ENCODE data around the gene CD52.
"Not testable (repeated sequence)": the region's sequence is repeated elsewhere in the genome, so short reads cannot be mapped to it uniquely, and the experiment has no call there.

Gene CD52

DNA sequence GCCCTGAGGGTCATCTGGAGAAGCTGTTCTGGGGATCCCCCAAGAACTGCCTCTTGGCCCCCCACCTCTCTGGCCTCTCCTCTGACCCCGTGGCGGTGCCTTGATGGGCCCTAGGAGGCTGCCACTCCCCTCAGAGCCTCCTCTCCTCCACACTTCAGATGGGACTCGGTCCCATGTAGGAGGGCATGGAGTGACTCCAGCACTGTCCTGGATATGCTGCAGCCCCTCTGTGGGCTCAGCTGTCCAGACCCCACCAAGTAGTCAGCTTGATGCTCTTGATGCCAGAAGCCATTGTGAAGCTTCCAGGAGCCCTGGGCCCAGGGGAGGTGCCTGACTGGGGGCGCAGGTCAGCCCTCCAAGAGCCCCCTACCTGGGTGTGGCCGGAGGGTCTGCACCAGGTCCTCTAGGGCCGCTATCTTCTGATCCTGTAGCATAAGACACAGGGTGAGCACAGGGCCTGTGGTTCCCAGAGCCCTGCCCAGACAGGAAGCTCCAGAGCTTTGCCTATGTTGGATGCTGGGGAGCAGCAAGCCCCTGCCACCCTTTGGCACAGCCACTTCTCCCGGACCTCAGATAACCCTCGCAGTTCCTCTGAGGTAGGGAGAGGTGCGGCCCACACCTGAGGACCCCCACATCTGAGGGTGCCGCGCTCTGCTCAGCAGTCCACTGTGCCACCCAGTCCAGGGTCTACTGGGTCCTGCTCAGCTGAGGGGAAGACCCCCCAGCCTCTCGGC is 20.5 kb upstream of the CD52 start:
- in situ Hi-C loops (cut with HindIII; ENCODE audit: low sequenced_read_pairs): no loop called here

DNA sequence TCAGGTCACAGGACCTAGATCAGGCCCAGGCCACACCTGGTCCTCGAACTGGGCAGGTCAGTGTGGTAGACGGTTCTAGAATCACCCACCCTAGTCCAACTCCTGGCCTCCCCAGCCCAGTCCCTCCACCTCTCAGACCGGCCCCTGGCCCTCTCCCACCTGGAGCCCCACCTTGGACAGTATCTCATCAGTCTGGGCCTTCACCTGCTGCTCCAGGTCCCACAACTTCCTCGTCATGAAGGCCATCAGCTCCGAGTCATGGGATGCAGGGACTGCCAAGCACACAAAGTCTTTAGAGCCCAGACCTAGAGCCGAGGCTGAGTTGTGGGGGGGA is 20.0 kb upstream of the CD52 start:
- in situ Hi-C loops (cut with HindIII; ENCODE audit: low sequenced_read_pairs): no loop called here

DNA sequence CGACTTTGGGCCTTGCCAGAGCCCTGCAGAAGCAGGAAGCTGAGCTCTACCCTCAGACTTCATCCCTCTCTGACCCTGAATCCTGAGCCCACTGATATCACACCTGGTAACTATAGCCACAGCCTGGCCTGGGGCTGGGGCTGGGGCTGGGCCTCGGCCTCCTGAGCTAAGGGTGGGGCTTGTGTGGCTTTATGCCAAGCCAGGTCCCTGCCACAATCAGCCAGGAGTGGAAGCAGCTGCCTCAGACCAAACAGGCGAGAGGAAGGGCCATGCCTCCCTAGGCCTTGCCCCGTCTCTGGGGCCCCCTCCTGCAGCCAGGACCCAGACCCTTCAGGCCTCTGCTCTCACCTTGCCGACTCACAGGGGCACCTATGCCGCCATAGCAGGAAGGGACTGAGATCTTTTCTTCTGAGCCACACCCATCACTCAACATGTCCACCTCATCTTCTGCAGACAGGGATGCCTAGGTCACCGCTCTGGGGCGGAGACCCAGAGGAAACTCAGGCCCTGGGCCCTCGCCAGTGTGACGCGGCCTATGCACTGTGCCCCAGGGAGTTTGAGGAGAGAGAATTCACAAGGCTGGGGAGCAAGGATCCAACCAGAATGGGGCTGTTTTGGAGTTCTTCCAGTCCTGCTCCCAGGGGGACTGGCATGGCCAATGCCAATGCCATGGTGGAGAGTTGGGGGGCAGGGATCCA is 17.0 kb upstream of the CD52 start:
- in situ Hi-C loops (cut with HindIII; ENCODE audit: low sequenced_read_pairs): no loop called here

DNA sequence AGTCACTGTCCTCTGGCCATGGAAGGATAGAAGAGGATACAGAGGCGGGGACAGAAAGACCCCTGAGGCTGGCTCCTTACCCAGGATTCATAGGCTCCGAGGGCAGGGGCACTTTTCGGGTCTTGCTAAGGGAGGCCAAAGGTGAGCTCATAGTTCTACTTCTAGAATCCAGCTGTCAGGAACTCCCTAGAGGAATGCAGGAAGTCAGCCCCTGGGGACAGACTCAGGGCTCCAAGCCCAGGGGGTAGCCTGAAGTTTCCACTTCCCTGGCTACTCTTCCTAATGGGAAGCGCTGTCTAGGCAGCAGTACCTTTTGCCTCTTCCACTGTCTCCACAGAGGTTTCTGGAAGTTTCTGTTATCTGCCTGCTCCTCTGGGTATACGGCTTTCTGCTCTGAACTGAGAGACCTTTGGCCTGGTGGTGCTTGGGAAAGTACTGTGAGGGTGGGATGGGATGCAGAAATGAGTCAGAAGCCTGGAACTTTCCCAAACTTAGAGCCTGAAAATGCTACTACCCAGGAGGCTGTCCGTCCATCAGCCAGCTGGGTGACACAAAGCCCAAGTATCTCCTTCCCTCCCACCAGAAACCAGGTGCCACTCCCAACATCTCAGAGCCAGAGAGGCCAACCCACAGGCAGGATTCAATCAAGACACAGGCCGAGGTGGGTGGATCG is 14.9 kb upstream of the CD52 start:
- in situ Hi-C loops (cut with HindIII; ENCODE audit: low sequenced_read_pairs): no loop called here

DNA sequence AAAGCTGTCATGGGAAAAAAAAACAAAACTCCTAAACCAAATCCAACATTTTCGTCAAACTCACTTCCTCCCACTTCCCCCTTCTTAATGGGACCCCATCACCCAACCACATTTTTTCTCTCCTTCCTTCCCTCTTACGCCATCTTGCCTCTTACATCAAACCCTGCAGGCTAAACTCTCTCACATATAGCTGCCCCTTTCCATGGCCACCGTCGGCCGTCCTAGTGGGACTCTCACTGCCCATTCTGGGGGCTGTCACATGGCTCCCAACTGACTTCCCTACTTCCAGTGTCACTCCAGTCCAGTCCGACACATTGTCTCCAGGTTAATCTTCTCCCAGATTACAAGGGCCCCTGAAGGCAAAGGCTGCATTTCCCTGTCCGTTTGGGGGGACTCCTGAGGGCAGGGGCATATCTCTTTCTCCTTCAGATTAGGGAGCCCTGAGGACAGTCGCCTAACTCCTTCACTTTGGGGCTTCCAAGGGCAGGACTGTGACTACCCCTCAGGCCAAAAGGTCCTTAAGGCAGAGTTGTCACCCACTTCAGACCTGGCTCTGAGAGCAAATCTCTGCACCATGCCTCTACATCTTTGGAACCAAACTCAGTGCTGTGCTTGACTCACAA is 12.0 kb upstream of the CD52 start:
- in situ Hi-C loops (cut with HindIII; ENCODE audit: low sequenced_read_pairs): no loop called here

DNA sequence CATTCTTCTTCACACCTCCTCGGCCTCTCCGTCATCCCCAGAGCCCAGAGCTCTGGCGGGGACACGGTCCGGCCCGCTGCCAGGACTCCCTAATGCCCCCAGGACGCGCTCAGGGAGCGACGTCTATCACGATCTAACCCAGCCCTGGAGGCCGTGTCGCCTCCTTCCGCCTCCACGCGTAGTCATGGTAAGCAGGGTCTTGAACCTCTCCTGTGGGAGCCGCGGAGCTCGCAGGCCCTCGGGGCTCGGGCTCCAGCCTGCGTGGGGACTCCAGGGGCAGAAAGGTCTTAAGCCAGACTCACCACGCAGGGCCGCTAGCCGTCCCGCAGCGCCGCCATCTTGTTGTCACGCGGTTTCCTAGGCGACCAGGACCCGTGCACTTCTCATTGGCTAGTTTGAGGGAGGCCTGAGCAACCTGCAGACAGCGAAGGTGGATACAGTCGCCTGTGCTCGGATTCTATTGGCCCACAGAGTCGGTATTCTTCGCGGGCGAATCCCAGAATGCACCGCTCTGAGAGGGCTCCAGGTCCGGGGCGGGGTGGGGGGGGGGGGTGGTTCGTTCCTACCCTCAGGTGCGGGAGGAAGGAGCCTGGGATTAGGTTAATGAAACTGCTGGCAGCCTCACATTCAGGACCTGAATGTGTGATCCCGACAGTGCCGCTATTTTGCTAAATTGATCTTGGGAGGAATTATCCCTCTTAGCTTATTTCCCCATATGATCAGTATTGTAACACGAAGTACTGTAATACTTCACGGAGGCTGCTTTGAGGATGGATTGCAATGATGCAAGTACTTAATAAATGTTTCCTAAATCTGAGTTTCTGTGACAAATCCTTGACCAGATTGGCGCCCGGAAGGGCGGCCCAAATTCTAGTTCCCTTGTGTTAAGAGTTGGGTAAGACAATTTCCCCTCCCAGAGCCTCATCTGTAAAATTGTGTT is 11.2 kb upstream of the CD52 start, which contains the start of gene UBXN11:
UBXN11 (minus strand) TSS at position 347 of the 940 bp plus-strand sequence. CDS start 3,753 bp downstream, outside the sequence.
- in situ Hi-C loops (cut with HindIII; ENCODE audit: low sequenced_read_pairs): no loop called here

DNA sequence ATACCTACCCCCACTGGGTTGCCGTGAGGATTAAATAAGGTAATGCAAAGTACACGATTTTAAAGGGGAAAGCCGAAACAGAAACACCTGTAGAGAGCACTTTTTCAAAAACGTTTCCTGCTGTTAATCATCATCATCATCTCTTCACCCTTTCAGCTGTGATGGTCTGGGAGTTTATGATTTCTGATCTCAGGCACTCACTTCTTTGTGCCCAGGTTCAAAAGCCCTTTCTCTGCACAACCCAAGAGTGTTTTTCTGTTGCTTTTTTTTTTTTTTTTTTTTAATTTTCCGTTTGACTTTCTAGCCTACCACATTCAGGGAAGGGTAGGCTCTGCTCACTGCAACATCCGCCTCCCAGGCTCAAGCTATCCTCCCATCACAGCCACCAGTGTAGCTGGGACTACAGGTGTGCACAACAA is 10.4 kb upstream of the CD52 start:
- in situ Hi-C loops (cut with HindIII; ENCODE audit: low sequenced_read_pairs): no loop called here

DNA sequence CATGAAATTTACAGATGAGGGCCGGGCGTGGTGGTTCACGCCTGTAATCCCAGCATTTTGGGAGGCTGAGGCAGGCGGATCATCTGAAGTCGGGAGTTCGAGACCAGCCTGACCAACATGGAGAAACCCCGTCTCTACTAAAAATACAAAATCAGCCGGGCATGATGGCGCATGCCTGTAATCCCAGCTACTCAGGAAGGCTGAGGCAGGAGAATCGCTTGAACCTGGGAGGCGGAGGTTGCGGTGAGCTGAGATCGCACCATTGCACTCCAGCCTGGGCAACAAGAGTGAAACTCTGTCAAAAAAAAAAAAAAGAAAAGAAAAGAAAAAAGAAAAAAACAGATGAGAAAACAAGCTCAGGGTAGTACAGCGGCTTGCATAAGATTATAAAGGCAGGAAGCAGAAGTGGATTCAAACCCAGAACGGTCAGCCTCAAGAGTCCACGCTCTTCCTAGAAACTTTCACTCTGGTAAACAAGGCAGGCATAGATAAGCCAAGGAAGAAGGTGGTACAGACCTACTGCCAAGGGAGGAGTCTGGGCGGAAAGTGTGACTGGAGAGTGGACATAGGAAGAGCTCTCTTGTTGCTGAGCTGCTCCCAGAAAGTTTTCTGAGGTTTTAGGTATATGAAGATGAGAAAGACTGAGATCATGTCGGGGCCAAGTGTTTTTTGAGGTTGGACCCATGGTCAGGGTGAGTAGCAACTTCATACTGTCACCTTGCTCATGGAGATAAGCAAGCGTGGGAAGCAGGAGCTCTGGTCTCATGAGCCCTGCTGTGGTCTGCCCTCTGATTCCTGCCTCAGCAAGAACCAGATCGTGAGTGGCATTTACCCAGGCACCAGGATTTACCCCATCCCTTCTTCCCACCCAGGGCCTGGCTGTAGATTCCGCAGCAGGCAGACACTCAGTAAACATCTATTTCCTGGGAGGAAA is 9.5 kb upstream of the CD52 start:
- in situ Hi-C loops (cut with HindIII; ENCODE audit: low sequenced_read_pairs): not testable (repeated sequence)

DNA sequence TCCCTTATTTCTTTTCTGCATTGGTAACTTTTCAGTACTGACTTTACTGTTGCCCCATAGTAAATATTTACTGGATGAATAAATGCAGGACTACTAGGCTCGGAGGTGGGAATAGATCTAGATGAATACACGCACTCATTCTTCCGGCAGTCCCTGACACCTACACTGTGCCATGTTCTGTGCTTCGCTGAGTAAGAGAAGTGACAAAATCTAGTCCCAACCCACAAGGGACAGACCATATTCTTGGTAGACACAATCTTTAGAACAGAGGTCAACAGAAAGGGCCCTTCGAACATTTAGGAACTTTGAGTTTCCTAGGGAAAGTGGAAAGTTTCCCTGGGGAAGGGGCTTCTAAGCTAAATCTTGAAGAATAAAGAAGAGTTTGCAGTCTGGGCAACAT is 3.3 kb upstream of the CD52 start:
- in situ Hi-C loops (cut with HindIII; ENCODE audit: low sequenced_read_pairs): no loop called here

DNA sequence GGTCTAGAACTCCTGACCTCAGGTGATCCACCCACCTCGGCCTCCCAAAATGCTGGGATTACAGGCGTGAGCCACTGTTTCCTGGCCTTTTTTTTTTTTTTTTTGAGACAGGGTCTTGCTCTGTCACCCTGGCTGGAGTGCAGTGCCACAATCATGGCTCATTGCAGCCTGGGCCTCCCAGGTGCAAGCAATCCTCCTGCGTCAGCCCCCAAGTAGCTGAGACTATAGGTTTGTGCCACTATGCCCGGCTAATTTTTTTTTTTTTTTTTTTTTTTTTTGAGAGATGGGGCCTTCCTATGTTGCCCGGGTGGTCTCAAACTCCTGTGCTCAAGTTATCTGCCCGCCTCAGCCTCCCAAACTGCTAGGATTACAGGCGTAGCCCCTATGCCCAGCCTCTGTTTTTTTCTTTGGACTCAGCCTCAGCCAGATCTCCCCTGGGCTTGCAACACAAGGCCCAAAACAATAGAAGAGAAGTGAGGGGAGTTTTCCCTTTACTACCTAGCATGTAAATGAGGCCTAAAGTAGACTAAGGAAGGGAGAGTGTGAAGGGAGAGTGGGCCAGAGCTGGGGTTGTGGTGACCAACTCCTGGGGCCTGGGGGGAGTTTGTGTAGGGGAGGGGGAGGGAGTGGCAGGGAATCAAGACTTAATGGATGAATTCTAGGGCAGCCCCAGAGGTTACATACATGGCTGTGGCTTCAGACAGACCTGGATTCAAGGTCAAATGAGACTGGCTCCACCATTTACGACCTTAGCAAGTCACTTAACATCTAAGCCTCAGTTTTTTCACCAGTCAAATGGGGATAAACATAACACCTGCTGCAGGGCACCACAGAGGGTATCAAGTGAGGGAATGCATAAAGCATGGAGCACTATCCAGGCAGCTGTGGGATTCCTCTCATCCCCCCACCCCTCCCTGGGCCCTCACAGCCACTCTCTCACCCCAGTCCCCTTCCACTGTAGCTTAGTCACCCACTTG is 1.6 kb upstream of the CD52 start:
- in situ Hi-C loops (cut with HindIII; ENCODE audit: low sequenced_read_pairs): no loop called here

DNA sequence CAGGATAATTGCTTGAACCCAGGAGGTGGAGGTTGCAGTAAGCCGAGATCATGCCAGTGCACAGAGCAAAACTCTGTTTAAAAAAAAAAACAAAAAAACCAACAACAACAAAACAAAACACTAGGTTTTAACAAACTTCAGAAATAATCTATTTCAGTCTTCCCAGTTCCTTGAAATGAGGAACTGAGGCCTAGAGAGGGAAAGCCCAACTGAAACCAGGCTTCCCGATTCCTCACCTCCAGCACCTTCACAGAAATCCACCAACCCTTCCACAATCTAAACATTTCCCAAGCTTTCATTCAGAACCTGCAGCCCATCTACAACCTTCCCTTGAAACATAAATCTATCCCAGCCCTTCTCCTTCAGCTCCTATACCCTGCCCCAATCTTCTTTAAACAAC is 612 bp upstream of the CD52 start:
- in situ Hi-C loops (cut with HindIII; ENCODE audit: low sequenced_read_pairs): no loop called here

DNA sequence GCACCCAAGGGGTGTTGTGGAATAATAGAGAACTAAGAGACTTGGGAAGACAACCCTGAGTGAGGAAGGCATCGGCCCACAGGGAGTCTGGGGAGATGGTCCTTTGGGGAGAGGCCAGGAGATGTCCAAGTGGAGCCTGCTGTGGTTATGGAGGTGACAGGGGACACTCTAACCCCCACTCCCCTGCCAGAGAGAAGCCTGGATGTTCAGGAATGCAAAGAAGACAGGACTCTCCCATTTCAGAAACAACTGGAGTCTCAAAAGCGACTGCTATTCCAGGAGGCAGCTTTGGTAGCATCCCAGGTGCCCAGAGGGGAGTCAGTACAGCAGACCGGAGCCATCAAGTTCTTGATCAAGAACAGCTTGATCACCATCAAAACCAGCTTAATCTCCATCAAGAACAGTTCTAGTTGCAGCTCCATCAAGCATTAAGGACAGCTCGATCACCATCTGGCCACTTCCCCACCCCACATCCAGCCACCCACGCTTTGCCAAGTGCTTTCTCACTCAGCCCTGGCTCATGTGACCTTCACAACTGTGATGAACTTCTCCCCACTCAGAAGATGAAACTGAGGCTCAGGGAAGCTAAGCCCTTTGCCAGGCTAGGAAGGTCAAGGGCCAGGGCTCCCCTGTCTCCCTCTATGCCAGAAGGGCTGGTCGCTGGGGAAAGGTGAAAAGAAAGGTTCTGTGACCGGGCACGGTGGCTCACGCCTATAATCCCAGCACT is 743 bp downstream of the CD52 start:
- in situ Hi-C loops (cut with HindIII; ENCODE audit: low sequenced_read_pairs): no loop called here

DNA sequence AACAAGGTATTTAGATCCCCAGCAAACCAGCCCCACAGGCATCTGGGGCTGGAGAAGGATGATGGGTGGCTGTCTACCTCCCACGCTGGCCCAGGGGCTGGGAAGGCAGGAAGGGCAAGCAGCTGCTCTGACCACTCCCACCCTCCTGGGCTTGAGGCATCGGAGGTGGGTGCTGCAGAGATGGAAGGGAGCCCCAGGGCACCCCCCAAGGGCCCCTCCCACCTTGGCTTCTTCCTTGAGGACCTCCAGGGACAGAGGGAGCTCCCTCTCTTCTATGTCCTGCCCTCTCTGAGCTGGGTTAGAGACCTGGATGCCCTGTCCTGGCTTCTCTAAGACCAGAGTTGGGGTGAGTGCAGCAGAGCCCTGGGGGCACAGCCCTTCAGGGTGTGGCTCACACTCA is 3.1 kb downstream of the CD52 start:
- in situ Hi-C loops (cut with HindIII; ENCODE audit: low sequenced_read_pairs): no loop called here

DNA sequence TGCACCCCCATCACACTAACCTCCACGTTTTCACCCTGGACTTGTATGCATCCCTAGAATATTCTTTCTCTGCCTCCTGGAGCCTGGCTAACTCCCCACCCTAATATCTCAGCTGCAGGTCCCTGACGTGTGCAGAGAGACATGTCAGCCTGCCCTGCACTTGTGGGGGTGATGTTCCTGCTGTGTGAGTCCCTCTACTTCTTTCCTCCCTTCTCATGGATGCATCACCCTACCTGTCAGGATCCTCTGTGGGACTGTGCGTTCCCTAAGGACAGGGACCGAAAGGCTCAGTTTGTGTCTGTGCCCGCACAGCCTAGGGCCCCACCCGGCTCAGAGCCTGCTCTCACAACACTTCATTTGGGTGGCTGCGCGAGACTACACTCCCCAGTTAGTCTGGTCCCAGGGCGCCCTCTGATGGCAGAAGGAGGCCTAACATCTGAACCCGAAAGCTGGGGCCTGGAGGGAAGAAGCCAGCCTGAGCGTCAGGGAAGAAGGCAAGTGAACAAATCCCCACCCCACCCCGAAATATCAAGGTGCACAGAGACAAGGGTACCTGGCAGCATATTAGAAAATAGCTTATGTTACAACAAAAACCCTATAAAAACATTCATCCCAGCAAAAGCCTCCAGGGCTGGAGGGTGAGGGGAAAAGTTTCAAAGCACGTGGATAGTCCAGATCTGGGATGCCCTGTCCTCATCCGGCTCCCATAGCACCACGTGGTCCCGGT is 3.7 kb downstream of the CD52 start:
- in situ Hi-C loops (cut with HindIII; ENCODE audit: low sequenced_read_pairs): no loop called here

DNA sequence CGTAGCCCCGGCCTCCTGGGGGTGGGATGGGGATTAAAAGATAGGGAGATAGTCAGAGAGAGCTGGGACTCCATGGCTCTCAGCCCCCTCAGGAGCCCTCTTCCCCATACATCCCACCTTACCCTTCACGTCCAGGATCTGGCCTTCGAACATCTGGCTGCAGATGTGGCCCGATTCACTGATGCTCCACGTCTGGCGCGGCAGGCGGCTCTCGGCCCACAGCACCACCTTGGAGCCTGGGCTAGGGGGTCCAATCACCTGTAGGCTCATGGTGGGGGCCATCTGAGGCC is 4.2 kb downstream of the CD52 start:
- in situ Hi-C loops (cut with HindIII; ENCODE audit: low sequenced_read_pairs): no loop called here

DNA sequence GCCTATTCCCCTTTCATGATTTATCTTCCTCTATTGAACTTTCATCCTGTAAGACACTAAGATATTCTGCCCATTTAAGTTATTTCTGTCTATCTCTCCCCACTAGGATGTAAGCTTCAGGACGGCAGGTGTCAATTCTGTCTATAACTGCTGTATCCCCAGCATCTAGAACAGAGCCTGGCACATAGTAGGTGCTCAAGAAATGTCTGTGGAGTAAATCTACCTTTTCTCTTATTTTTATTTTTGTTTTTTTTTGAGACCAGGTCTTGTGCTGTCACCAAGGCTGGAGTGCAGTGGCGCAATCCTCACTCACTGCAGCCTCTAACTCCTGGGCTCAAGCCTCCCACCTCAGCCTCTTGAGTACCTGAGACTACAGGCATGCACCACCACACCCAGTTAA is 5.6 kb downstream of the CD52 start:
- in situ Hi-C loops (cut with HindIII; ENCODE audit: low sequenced_read_pairs): no loop called here

DNA sequence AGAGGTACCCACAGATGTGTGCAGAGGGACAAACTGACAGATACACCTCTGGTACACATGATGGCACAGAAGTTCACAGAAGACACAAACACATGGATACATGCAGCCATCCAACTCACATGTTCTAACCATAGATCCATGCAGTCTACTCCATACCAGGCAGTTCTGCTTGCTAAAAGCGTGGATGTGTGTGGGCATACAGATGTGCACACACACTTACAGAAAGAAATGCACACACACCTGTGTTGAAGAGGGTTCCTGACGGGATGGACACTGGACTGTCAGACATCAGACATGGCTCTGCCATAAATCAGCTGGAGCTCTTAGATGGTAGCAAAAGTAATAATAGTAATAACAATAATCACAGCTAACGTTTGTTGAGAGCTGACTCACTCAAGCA is 6.8 kb downstream of the CD52 start:
- in situ Hi-C loops (cut with HindIII; ENCODE audit: low sequenced_read_pairs): no loop called here

All from endothelial cell of hepatic sinusoid (primary cell).